Measurements from ENCODE around the gene IDH3G.

IDH3G gene

DNA sequence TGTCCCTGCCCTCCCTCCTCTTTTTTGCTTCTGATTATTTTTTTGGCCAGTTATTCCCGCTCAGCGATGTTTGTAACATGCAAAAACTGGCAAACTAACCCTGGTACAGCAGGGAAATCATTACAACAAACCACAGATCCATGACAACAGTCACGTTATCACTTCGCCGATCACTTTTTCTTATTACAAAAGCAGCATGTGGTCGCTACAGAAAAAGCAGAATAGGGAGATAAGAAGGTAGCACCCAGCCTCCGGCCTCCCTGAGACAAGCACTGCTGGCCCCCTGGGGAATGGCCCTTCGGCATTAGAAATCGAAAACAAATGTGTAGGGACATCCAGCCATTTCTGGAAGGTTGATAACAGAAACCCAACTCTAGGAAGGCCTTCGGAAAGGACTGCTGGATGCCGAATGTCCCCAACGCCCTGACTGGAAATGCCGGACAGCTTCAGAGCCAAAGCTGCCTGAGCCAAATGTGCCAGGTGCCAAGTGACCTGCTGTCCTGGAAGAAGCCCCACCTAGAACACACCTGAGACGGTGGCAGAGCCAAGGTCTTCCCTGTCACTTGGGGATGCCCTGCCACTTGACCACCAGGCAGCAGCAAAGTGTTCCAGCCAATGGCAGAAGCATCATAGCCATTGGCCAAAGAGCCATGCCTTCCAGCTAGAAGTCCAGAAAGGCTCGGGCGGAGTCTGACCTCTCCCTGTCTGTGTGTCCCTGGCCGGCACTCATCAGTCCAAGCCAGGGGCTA is 2.9 kb downstream of the IDH3G start:
- DNase-seq (ENCODE audit: low read depth) = no peak

DNA sequence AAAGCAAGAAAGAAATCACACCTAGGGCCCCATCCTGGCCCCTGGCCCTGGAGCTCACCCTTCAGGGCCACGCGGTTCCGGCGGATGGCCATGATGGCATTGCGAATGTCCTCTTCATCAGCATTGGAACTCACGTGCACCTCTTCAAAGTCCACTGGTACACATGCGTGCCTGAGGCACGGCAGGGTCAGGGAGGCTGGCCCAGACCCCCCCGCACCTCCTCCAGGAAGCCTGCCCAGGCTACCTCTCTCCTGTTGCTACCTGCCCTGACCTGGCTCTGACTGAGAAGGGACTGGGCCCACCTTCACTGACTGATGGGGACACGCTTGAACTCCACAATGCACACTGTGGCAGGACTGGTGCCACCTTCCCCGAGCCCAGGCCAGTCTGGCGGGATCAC is 4.5 kb downstream of the IDH3G start:
- no peak for DNase-seq (ENCODE audit: low read depth)

DNA sequence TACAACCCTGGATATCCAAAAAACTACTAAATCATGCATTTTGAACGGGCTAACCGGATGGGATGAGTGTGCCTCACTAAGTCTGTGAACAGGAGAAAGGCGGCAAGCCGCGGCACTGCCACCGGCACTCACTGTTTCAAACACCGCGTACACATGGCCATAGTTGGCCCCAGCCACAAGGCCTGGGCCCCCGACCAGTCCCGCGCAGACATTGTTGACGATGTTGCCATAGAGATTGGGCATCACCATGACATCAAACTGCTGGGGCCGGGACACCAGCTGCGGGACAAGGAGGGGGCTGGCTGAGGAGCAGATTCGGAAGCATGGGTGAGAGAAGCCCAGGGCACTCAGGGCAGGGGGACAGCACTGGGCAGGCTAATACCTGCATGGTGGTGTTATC is 7.5 kb downstream of the IDH3G start:
- no peak for DNase-seq (ENCODE audit: low read depth)

DNA sequence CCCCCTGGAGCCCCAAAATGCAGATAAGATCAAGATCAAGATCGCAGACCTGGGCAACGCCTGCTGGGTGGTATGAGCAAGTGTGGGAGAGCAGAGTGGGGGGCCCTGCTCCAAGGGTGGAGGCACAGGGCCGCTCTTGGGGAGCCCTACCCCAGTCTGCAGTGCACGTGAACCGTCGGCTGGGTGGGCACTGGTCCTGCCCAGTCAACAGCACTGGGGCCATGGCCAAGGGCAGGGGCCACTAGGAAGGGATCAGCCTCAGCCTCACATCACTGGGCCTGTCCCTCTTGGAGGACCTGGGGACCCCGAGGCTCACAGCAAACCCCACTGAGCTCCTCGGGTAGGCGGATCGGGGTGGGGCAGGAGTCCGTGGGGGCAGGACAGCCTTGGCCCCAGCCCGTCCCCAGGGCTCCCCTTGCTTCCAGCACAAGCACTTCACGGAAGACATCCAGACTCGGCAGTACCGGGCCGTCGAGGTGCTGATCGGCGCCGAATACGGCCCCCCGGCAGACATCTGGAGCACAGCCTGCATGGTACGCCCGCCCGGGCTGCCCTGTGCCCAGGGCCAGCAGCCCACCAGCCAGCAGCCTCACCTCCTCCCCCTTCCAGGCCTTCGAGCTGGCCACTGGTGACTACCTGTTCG is 9.7 kb downstream of the IDH3G start:
- no peak for DNase-seq (ENCODE audit: low read depth)

DNA sequence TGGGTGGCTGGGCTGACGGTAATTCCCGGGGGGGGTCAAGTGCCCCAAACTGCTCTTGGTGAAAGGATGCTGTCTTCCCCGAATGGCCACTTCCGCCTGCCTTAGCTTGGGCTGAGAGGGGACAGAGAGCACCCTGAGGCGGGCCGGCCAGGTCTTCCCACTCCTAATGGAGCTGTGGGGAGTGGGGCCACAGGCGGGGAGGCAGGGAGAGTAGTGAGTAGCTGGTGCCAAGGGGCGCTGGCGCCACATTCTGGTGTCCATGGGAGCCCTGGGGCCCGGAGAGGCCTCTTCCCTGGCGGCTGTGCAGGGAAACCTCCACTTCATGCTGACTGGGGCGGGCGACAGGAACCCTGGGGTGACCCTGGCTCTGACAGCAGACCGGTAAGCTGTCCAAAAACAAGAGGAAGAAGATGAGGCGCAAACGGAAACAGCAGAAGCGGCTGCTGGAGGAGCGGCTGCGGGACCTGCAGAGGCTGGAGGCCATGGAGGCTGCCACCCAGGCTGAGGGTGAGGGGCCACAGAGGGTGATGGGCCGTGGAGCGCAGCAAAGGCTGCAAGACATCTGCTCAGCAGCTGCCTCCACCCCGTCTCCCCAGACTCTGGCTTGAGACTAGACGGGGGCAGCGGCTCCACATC is 10.7 kb downstream of the IDH3G start:
- no peak for DNase-seq (ENCODE audit: low read depth)

DNA sequence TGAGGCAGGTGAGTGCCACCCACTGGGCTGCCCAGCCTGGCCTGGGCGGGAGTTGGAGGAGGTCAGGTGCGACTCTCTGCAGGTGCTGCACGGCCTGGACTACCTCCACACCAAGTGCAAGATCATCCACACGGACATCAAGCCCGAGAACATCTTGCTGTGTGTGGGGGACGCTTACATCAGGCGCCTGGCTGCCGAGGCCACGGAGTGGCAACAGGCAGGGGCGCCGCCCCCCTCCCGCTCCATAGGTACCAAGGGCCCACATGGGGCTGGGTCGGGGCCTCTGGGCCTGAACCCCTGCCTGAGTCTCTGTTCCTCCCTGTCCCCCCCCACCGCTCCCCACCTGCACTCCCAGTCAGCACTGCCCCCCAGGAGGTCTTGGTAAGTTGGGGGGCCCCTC is 11.3 kb downstream of the IDH3G start:
- DNase-seq (ENCODE audit: low read depth) = no peak

DNA sequence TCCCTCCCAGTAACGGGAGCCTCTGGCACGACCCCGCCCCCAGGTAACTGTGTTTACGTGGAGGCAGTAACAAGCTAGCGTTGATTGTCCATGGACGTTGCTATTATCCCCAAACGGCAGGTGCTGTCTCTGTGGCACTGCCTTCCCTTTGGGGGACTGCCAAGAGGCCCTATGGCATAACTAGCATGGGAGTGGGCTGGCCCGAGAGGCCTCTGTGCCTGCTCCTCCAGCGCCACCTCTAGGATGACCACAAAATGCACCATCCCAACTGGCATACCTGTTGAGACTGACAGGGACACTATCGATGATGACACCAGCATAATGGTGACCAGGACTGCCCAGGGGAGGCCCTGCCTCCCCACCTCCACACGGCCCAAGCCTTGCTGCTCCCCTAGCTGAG is 11.9 kb downstream of the IDH3G start:
- no peak for DNase-seq (ENCODE audit: low read depth)

DNA sequence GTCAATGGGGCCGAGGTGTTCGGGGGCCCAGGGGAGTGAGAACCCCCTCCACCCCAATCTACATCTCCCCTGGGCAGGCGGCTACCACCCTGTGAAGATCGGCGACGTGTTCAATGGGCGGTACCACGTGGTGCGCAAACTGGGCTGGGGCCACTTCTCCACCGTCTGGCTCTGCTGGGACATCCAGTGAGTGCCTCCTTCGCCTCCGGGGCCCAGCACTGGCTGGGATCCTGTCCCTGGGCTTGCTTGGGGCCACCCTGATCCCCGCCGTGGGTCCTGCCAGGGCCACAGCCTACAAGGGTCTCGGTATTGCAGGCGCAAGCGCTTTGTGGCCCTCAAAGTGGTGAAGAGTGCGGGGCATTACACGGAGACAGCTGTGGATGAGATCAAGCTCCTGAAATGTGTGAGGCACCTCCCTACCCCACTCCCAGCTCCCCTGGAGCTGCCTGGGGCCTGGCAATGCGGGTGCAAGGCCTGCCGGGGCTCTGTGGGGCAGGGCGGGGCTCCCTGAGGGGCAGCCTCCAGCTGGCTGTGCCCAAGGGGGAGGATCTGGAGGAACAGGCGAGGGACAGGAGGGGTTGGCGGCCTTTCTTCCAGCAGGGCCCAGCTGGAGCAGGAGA is 12.6 kb downstream of the IDH3G start:
- no peak for DNase-seq (ENCODE audit: low read depth)

DNA sequence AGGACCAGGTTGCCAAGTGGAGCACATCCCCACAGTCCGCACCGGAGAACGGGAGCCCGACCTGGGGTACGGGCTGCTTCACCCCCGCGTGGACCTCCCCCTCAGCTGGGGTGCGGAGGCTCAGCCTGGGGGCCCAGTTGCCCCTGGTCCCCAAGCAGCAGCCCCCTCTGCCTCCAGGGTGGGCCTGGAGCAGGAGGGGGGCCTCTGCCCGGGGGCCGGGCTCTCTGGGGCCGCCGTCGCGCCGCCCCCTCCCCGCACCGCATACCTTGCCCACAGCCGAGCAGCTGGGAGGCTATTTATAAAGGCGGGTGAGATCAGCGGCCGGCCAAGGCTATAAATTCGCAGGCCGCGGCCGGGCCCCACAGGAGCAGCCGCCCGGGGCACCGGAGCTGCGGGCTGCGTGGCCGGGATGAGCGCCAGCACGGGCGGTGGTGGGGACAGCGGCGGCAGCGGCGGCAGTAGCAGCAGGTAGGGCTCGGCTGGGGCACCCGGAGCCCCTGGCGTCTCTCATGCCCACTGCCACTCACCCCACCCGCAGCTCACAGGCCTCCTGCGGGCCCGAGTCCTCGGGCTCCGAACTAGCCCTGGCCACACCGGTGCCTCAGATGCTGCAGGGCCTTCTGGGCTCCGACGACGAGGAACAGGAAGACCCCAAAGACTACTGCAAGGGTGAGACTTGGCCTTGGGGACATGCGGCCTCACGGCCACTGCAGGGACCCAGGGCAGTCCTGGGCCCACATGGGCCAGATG is 13.3 kb downstream of the IDH3G start, which contains the start of gene SRPK3:
Gene SRPK3, plus strand, starts transcription at position 364 of the 750 bp plus-strand sequence. Its CDS starts 46 bp downstream, at position 410.
- no peak for DNase-seq (ENCODE audit: low read depth)

DNA sequence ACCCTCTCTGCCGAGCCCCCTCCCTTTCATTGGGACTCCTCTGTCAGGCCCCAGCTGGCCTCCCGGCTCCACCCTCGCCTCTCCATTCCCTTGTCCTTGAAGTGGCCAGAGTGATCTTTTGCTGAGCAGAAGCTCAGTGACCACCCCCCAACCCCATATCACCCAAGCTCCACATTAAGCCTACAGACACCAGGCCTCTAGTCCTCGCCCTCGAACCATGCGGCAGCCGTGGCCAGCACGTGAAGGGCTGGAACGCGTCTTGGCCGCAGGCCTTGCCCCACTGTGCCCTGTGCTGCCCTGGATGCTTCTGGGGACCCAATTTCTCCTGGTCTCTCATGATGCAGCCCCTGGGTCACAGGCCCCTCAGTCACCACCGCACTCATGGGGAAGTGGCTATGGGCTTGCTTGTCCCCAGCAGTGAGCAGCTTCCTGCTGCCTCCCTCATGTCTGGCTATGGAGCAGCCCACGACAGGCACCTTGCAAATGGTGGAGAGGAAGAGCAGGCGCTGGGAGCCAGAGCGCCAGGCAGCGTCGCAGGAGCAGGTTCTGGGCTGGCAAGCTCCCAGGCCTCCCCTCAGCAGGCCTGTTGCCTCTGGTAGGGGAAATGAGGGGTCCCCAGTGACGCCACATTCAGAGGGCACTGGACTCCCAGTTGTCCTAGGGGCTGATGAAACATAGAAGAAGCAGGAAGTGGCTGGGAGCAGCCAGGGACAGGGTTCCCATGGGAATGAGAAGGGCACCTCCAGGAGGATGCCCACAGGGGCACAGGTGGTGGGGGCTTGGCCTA is 14.1 kb downstream of the IDH3G start:
- DNase-seq (ENCODE audit: low read depth) = no peak

DNA sequence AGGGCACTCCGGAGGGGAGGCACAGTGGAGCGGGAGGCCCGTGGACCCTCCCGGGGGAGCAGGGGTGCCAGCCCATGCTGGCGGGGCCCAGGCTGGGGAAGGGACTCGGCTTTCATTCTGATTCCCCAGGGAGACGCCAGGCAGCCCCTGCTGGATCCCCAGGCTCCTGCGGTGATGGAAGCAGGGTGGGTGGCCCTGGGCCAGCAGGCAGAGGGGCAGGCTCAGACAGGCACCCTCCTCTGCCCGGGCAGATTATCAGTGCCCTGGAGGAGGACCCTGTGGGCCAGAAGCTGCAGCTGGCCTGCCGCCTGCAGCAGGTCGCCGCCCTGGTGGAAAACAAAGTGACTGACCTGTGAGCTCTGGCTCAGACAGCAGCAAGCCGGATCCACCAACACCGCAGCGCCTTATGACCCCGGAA is 15.5 kb downstream of the IDH3G start:
- no peak for DNase-seq (ENCODE audit: low read depth)

DNA sequence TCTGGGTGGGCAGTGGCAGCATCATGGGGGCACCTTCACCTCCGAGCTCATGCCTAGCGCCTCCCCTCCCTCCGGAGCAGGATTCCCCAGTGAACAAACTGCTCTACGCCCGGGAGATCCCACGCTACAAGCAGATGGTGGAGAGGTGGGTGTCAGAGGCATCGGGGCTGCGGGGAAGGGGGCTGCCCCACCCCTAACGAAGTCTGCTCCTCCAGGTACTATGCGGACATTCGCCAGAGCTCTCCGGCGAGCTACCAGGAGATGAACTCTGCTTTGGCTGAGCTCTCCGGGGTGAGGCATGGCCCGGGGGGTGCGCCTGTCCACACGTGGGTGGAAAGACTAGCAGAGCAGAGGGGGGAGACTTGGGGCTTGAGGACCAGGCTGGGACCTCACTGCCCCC is 16.0 kb downstream of the IDH3G start:
- DNase-seq (ENCODE audit: low read depth) = no peak

DNA sequence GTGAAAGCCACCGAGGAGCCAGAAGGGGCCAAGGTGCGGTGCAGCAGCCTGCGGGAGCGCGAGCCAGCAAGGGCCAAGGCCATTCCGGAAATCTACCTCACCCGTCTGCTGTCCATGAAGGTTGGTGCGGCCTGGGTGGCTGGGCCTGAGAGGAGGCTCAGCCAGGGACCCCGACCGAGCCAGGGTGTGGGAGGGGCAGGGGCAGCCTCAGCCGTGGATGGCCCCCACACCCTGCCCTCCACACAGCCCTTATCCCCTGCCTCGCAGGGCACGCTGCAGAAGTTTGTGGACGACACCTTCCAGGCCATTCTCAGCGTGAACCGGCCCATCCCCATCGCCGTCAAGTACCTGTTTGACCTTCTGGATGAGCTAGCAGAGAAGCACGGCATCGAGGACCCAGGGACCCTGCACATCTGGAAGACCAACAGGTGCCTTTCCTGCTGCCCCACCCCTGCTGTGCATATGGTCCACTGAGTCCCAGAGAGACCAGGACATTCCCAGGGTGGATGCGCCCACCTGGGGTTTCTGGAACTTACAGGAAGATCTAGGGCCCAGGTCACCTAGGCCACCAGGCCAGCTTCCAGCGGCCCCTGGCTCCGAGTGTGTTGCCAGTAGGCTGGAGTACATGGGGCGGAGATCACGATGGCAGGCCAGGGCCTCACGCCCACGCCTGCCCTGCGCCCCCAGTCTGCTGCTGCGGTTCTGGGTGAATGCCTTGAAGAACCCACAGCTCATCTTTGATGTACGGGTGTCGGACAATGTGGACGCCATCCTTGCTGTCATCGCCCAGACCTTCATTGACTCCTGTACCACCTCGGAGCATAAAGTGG is 16.7 kb downstream of the IDH3G start:
- DNase-seq (ENCODE audit: low read depth) = no peak

DNA sequence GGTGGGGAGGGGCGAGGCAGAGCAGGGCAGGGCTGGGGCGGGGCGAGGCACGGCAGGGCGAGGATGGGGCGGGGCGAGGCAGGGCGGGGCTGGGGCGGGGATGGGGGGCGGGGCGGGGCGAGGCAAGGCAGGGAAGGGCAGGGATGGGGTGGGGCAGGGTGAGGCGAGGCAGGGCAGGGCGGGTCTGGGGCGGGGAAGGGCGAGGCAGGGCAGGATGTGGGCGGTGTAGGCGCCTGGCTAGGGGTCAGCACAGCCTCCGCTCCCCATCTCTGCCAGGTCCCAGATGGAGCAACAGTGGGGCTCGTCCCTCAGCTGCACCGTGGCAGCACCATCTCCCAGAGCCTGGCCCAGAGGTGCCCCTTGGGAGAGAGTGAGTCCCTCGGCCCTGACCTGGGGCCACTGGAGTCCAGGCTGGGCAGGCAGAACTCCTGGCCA is 17.5 kb downstream of the IDH3G start:
- no peak for DNase-seq (ENCODE audit: low read depth)

DNA sequence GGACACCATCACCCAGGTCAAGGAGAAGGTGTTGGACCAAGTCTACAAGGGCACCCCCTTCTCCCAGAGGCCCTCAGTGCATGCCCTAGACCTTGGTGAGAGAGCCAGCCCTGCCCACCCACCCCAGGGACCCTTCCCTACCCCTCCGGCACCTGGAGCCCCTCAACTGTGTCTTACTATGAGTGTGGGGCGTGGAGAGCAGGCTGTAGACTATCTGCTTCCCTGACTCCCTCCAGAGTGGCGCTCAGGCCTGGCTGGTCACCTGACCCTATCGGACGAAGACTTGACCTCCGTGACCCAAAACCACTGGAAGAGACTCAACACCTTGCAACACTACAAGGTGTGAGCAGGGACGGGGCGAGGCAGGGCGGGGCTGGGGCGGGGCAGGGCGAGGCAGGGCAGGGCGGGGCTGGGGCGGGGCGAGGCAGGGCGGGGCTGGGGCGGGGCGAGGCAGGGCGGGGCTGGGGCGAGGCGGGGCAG is 18.0 kb downstream of the IDH3G start:
- no peak for DNase-seq (ENCODE audit: low read depth)

DNA sequence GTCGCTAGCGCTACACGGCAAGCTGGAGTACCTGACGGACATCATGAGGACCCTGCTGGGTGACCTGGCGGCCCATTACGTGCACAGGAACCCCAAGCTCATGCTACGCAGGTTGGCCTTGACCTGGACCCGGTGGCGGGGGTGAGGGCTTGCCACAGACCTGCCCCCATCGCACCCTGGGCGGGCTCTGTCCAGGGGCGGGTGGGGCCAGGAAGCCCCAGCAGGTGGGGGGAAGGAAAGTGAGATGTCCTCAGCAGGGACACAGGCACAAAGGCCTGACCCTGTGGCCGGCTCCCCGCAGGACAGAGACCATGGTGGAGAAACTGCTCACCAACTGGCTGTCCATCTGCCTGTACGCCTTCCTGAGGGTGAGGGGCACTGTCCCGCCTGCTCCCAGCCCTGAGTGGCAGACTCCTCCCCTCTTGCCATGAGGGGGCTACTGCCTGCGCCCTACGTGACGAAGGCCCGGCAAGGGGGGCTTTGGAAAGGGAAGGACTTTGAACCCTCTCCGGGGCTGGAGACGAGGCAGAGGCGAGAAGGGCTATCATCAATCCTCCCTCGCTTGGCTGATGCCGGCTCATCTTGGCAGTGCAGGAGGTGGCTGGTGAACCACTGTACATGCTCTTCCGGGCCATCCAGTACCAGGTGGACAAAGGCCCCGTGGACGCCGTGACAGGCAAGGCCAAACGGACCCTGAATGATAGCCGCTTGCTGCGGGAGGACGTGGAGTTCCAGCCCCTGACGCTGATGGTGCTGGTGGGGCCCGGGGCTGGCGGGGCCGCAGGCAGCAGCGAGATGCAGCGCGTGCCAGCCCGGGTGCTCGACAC is 18.7 kb downstream of the IDH3G start:
- DNase-seq (ENCODE audit: low read depth) = no peak

DNA sequence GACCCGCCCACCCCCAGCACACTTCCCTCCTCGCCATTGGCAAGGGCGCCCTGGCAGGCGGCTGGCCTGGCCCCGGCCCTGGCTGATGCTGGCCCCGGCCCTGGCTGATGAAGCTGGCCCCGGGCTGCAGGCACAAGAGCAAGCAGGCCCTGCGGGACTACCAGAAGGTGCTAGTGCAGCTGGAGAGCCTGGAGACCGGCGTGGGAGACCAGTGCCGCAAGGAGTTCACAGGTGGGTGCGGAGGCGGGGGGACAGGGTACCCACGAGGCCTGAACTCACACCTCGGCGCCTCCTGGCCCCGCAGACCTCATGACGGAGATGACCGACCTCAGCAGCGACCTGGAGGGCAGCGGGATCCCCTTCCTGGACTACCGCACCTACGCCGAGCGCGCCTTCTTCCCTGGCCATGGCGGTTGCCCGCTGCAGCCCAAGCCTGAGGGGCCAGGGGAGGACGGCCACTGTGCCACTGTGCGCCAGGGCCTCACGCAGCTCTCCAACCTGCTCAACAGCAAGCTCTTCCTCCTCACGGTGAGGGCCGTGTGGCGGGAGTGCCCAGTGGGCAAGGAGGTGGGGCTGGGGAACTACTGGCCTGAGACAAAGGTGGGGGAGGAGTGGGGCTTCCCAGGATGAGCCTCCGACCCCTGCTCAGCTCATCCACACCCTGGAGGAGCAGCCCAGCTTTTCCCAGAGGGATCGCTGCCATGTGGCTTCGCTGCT is 19.4 kb downstream of the IDH3G start:
- no peak for DNase-seq (ENCODE audit: low read depth)

DNA sequence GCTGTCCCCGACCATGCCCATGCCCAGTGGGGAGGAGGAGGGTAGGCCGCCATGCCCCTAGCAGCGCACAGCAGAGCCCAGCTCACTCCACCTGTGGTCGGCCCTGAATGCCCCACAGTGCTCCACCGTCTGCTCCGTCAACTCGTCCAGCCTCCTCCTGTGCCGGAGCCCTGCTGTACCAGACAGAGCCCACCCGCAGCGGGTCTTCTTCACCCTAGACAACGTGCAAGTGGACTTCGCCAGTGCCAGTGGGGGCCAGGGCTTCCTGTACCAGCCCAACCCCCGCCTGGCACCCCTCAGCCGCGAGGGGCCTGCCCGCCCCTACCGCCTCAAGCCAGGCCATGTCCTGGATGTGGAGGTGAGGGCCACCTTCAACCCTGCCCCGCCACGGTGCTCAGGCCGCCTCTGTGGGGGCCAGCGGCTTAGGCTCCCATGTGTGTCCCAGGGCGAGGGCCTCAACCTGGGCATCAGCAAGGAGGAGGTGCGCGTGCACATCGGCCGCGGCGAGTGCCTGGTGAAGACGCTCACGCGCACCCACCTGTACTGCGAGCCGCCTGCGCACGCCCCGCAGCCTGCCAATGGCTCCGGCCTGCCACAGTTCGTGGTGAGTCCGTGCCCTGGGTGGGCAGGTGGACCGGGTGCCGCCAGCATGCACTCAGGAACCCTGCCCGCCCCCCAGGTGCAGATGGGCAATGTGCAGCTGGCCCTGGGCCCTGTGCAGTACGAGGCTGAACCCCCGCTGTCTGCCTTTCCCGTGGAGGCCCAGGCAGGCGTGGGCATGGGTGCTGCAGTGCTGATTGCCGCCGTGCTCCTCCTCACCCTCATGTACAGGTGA is 20.2 kb downstream of the IDH3G start:
- no peak for DNase-seq (ENCODE audit: low read depth)
